Measurements from ENCODE around the gene ADAM22. TPM values are rescaled to one million over a fixed set of nuclear protein-coding genes. Genes with fewer than 3 reads are reported as not detected.

Gene ADAM22
- total and polyA plus RNA-seq, 2 donors (not counting 1 experiment from before 2014, with no cell fraction given) = 0.30 to 1.8 TPM

DNA sequence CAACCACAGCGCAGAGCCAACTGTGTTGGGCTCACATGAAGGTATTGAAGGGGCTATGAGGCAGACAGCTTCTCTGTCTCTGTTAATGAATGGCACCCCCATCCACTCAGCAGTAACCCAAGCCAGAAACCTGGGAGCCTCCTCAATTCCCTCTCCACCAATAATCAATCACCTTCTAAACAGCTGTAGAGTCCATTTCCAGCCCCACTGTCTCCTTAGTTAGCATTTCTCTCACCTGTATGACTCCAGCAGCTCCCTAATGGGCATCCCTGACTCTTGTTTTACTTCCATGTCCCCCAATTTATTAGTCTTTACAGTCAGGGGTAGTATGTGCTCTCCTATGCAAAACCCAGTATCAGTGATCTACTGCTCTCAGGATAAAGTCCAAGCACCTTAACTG, 278.9 kb downstream of the ADAM22 start:
- Histone ChIP-seq H3K4me2 (replicated peaks; ENCODE audit: low read depth, low read length, poor library complexity, severe bottlenecking) (no peak overlapping the region), H3K4me1 (ENCODE audit: control insufficient read depth in 2 of 2, insufficient read depth in 2 of 2, low read length in 2 of 2) (peaks cover 3 to 4% of the 10 kb centered on the region in 2 donors), H3K9me3 (ENCODE audit: control extremely low read depth in 1 of 3, control insufficient read depth in 2 of 3, insufficient read depth in 1 of 3, low read length in 2 of 3) (no peaks in the 10 kb centered on the region), H3K9ac (ENCODE audit: low read length) (no peak overlapping the region), H3K27me3 (replicated peaks in 1 of 4; ENCODE audit: control extremely low read depth in 1 of 4, control insufficient read depth in 3 of 4, insufficient read depth in 4 of 4, low read length in 3 of 4) (no peaks in the 10 kb centered on the region), H3K79me2 (ENCODE audit: control insufficient read depth, insufficient read depth, low read length) (peaks cover 3% of the 10 kb centered on the region), H3K4me3 (ENCODE audit: control extremely low read depth in 1 of 5, extremely low read depth in 1 of 5, insufficient read depth in 1 of 5, low read depth in 2 of 5, low read length in 4 of 5) (no peak overlapping the region), H3K27ac (ENCODE audit: low read length in 2 of 2) (no peak overlapping the region), H2AFZ (ENCODE audit: insufficient read depth, low read depth, low read length, poor library complexity, severe bottlenecking) (no peak overlapping the region), H3K36me3 (replicated peaks in 1 of 2; ENCODE audit: control extremely low read depth in 1 of 2, control insufficient read depth in 1 of 2, extremely low read depth in 1 of 2, insufficient read depth in 2 of 2, low read length in 1 of 2) (peaks cover 0 to 64% of the 10 kb centered on the region in 2 experiments), H4K20me1 (ENCODE audit: control insufficient read depth, insufficient read depth, low read length, poor library complexity, severe bottlenecking) (peaks cover 16% of the 10 kb centered on the region)
- Mint-ChIP-seq H3K4me3 (no peak overlapping the region), H3K4me1 (peaks cover 5% of the 10 kb centered on the region), H3K9me3 (ENCODE audit: insufficient read depth) (no peaks in the 10 kb centered on the region), H3K27ac (no peak overlapping the region), H3K27me3 (no peaks in the 10 kb centered on the region)
- intact Hi-C loops (cut with micrococcal nuclease) = no loop called here
- ATAC-seq (ENCODE audit: low read depth) (no peak), DNase-seq (no peak)
- ChIA-PET CTCF (no interaction called here), POLR2A (interaction anchor here (0.5 kb wide), 1 partner anchor 399 kb away, joined by 3 read pairs; no protein-coding TSS in a partner anchor)
- 100% methylated on average over 1 of the region's 1 CpG for WGBS (ENCODE audit: insufficient coverage)
- TF ChIP-seq, protein P1, sequence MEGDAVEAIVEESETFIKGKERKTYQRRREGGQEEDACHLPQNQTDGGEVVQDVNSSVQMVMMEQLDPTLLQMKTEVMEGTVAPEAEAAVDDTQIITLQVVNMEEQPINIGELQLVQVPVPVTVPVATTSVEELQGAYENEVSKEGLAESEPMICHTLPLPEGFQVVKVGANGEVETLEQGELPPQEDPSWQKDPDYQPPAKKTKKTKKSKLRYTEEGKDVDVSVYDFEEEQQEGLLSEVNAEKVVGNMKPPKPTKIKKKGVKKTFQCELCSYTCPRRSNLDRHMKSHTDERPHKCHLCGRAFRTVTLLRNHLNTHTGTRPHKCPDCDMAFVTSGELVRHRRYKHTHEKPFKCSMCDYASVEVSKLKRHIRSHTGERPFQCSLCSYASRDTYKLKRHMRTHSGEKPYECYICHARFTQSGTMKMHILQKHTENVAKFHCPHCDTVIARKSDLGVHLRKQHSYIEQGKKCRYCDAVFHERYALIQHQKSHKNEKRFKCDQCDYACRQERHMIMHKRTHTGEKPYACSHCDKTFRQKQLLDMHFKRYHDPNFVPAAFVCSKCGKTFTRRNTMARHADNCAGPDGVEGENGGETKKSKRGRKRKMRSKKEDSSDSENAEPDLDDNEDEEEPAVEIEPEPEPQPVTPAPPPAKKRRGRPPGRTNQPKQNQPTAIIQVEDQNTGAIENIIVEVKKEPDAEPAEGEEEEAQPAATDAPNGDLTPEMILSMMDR (IDR thresholded peaks at IDR 0.05) = no peak
- TF ChIP-seq EZH2 (IDR thresholded peaks at IDR 0.05; ENCODE audit: borderline replicate concordance, insufficient read depth, low read depth, low read length, poor library complexity, severe bottlenecking) = no peak

DNA sequence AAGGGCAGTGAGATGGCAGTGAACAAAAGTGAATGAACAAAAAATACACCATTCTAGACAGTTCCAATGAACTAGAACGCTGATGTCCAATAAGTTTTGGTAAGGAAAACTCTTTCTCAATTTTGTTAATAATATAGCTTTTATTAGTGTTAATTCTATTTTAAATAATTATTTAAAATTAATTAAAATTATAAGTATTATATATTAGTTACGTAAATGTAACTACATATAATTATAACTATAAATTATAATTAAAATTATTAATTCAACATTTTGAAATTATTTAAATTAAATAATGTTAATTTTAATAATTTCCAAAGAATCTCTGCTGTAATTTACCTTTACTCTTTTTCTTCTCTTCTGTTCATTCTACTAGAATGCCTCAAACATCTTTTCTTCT, 280.4 kb downstream of the ADAM22 start:
- Histone ChIP-seq H3K79me2 (ENCODE audit: control insufficient read depth, insufficient read depth, low read length) (peaks cover 11% of the 10 kb centered on the region), H2AFZ (ENCODE audit: insufficient read depth, low read depth, low read length, poor library complexity, severe bottlenecking) (no peak overlapping the region), H3K4me3 (ENCODE audit: control extremely low read depth in 1 of 5, extremely low read depth in 1 of 5, insufficient read depth in 1 of 5, low read depth in 2 of 5, low read length in 4 of 5) (no peak overlapping the region), H3K27me3 (replicated peaks in 1 of 4; ENCODE audit: control extremely low read depth in 1 of 4, control insufficient read depth in 3 of 4, insufficient read depth in 4 of 4, low read length in 3 of 4) (no peaks in the 10 kb centered on the region), H3K36me3 (replicated peaks in 1 of 2; ENCODE audit: control extremely low read depth in 1 of 2, control insufficient read depth in 1 of 2, extremely low read depth in 1 of 2, insufficient read depth in 2 of 2, low read length in 1 of 2) (peaks cover 0 to 49% of the 10 kb centered on the region in 2 experiments), H3K27ac (ENCODE audit: low read length in 2 of 2) (no peak overlapping the region), H3K9me3 (ENCODE audit: control extremely low read depth in 1 of 3, control insufficient read depth in 2 of 3, insufficient read depth in 1 of 3, low read length in 2 of 3) (no peaks in the 10 kb centered on the region), H3K4me1 (ENCODE audit: control insufficient read depth in 2 of 2, insufficient read depth in 2 of 2, low read length in 2 of 2) (peaks cover 8 to 14% of the 10 kb centered on the region in 2 donors), H3K4me2 (replicated peaks; ENCODE audit: low read depth, low read length, poor library complexity, severe bottlenecking) (no peak overlapping the region), H3K9ac (ENCODE audit: low read length) (no peak overlapping the region), H4K20me1 (ENCODE audit: control insufficient read depth, insufficient read depth, low read length, poor library complexity, severe bottlenecking) (peaks cover 16% of the 10 kb centered on the region)
- intact Hi-C loops (cut with micrococcal nuclease) = no loop called here
- CTCF ChIA-PET = interaction anchor here (1.0 kb wide), 1 partner anchor 280 kb away, joined by 3 read pairs; no protein-coding TSS in a partner anchor
- no peak for ATAC-seq (ENCODE audit: low read depth)
- H3K27me3 Mint-ChIP-seq = no peaks in the 10 kb centered on the region
- TF ChIP-seq, protein P1 (IDR thresholded peaks at IDR 0.05) = no peak
- no peak for TF ChIP-seq EZH2 (IDR thresholded peaks at IDR 0.05; ENCODE audit: borderline replicate concordance, insufficient read depth, low read depth, low read length, poor library complexity, severe bottlenecking)
- POLR2A ChIA-PET = no interaction called here
- no peak overlapping the region for H3K27ac Mint-ChIP-seq
- WGBS (ENCODE audit: insufficient coverage) = no CpG with 5 or more reads among the region's 2 CpGs
- no peaks in the 10 kb centered on the region for H3K9me3 Mint-ChIP-seq (ENCODE audit: insufficient read depth)
- peaks cover 16% of the 10 kb centered on the region for H3K4me1 Mint-ChIP-seq
- H3K4me3 Mint-ChIP-seq = no peak overlapping the region
- no peak for DNase-seq
